Neutrophil (primary cell): ENCODE data around the gene SORBS2.

Experiments used
- H3K27ac ChIP-seq: fragments of 200-600 bp; sonication (generic); 2 replicates; pipeline ENCODE4 v1.5.1; 2016; ENCODE audit warnings: mild to moderate bottlenecking, moderate library complexity
- H3K27me3 ChIP-seq: fragments of 200-600 bp; sonication (generic); 2 replicates; pipeline ENCODE4 v1.6.0; 2016; ENCODE audit warnings: mild to moderate bottlenecking
- H3K36me3 ChIP-seq: fragments of 200-600 bp; sonication (generic); 2 replicates; pipeline ENCODE4 v1.5.1; 2017
- H3K4me1 ChIP-seq, 2 experiments: fragments of 200-600 bp in 1 of 2; sonication (generic) in 1 of 2; 1 replicate in 1 of 2; 2 replicates in 1 of 2; pipeline versions ENCODE4 v1.5.1 to v1.6.1; 2013 to 2016; ENCODE audit warnings: low read depth in 1 of 2, low read length in 1 of 2, mild to moderate bottlenecking in 1 of 2, moderate library complexity in 1 of 2; ENCODE audit not compliant: control insufficient read depth in 1 of 2, insufficient read depth in 1 of 2
- H3K4me3 ChIP-seq, 2 experiments: fragments of 200-600 bp in 1 of 2; sonication (generic) in 1 of 2; 1 replicate in 1 of 2; 2 replicates in 1 of 2; pipeline ENCODE4 v1.5.1; 2013 to 2016; ENCODE audit warnings: low read depth in 1 of 2, low read length in 1 of 2, mild to moderate bottlenecking in 1 of 2, moderate library complexity in 1 of 2
- H3K9me3 ChIP-seq: fragments of 200-600 bp; sonication (generic); 2 replicates; pipeline ENCODE4 v1.5.1; 2016
- TF ChIP-seq, protein P1 (sequence below): fragments of 200-600 bp; sonication (generic); IDR thresholded peaks from 2 replicates; pipeline ENCODE4 v1.5.1; 2016; ENCODE audit warnings: antibody characterized with exemption

SORBS2 gene

DNA sequence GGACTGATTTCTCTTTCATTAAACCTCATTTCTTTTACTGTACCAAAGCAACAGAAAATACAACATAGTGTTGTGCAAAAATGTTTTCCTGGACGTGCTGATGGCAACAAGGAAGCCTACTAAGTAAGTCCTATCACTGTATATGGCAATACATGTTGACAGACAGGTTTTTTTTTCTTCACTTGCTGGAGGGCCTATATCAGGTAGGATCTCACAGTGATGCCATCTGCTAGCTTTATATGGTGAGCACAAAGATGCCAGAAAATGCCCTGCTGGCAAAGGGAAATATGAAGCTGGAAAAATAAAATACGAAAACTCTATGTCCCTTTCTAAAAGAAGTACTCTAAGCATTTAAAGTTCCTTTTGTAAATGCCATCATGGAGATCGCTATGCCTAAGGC, 157.7 kb downstream of the SORBS2 start:
- Histone ChIP-seq H3K36me3 (no peaks in the 10 kb centered on the region), H3K9me3 (no peaks in the 10 kb centered on the region), H3K4me1 (no peaks in the 10 kb centered on the region), H3K27ac (no peak overlapping the region), H3K4me3 (no peak overlapping the region), H3K27me3 (peaks cover 5% of the 10 kb centered on the region)
- TF ChIP-seq, protein P1, sequence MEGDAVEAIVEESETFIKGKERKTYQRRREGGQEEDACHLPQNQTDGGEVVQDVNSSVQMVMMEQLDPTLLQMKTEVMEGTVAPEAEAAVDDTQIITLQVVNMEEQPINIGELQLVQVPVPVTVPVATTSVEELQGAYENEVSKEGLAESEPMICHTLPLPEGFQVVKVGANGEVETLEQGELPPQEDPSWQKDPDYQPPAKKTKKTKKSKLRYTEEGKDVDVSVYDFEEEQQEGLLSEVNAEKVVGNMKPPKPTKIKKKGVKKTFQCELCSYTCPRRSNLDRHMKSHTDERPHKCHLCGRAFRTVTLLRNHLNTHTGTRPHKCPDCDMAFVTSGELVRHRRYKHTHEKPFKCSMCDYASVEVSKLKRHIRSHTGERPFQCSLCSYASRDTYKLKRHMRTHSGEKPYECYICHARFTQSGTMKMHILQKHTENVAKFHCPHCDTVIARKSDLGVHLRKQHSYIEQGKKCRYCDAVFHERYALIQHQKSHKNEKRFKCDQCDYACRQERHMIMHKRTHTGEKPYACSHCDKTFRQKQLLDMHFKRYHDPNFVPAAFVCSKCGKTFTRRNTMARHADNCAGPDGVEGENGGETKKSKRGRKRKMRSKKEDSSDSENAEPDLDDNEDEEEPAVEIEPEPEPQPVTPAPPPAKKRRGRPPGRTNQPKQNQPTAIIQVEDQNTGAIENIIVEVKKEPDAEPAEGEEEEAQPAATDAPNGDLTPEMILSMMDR = no peak

DNA sequence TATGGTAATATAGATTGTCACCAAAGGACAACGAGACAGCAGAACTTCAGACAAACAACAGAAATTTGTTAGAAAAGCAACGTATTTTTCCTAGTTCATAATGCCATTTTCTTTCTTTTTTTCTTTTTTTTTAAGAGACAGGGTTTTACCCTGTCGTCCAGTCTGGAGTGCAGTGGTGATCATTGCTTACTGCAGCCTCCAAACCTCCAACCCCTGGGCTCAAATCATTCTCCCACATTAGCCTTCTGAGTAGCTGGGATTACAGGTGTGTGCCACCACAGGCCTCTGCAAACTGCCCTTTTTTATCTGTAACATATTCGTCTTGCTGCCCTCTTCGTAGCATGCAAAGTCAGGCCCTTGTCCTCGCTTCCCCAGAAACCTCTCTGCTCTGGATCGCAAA, 160.1 kb downstream of the SORBS2 start:
- no peak overlapping the region for H3K4me3 ChIP-seq
- no peak overlapping the region for H3K27ac ChIP-seq
- peaks cover 5% of the 10 kb centered on the region for H3K27me3 ChIP-seq
- TF ChIP-seq, protein P1 = no peak
- H3K9me3 ChIP-seq = no peaks in the 10 kb centered on the region
- H3K36me3 ChIP-seq = no peaks in the 10 kb centered on the region
- no peaks in the 10 kb centered on the region for H3K4me1 ChIP-seq

DNA sequence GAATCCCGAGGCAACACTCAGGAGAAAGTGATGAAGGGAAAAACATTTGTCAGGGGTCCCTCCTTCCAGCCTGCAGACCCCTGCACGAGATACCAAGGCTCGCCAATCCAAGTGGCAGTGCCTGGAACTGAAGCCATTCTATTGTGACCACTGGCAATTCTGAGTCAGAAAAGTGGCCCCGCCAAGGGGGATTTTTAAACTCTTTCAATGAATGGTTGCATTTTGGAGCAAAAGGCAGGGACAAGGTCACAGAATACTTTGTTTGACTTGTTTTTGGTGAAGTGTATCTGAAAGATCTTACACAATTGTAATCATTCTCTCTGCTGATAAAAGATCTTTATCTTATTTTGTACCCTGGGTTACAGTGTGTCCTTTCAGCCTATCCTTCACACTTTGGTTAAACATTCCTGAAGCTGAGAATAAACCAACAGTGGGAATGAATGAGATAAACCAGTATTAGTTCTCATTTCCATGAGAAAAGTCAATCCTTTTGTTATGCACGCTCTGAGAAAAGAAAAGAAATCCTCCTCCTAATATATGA, 160.8 kb downstream of the SORBS2 start:
- TF ChIP-seq, protein P1 = no peak

DNA sequence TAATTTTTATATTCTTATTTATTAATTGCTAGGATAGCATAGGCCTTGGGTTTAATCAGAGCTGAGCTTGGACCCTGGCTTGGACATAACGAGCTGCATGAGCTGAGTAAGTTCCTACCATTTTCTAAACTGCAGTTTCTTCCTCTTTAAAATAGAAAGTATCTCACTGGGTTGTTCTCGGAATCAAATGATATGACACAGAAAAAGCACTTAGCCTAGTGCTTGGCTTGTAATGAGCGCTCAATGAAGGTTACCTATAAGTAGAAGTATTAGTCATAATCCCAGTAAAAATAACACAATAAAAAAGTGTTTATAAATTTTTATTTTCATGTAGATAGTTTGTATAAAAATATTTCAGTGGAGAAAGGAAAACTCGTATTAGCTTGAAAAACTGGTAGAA, 163.4 kb downstream of the SORBS2 start:
- Histone ChIP-seq H3K9me3 (no peaks in the 10 kb centered on the region), H3K4me3 (no peak overlapping the region), H3K27me3 (no peaks in the 10 kb centered on the region), H3K4me1 (no peaks in the 10 kb centered on the region), H3K27ac (no peak overlapping the region), H3K36me3 (no peaks in the 10 kb centered on the region)
- TF ChIP-seq, protein P1 = no peak

More for the DNA sequence above, 160.8 kb downstream of the SORBS2 start:
- Histone ChIP-seq H3K9me3 (no peaks in the 10 kb centered on the region), H3K27me3 (peaks cover 5% of the 10 kb centered on the region), H3K27ac (no peak overlapping the region), H3K4me3 (no peak overlapping the region), H3K4me1 (no peaks in the 10 kb centered on the region), H3K36me3 (no peaks in the 10 kb centered on the region)

DNA sequence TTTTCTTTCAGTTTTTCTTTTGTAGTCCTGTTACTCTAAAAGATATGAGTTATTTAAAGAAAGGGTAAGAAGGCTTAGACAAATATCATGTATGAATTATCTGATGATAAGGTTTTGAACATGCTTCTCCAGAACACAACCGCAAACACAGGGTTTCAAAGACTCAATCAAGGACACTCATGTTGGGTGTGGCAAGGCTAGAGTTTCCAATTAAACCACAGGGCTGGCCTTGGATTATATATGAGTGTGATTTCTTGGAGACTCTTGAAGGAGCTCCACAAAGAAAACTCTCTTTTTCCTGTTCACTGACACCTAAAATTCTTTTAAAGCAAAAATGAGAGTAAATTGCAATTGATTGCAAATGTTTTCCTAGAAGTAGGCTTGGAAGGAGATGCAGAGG, 166.6 kb downstream of the SORBS2 start:
- H3K27ac ChIP-seq = no peak overlapping the region
- TF ChIP-seq, protein P1 = no peak
- no peaks in the 10 kb centered on the region for H3K36me3 ChIP-seq
- peaks cover 13% of the 10 kb centered on the region for H3K27me3 ChIP-seq
- no peaks in the 10 kb centered on the region for H3K9me3 ChIP-seq
- no peaks in the 10 kb centered on the region for H3K4me1 ChIP-seq
- H3K4me3 ChIP-seq = no peak overlapping the region

DNA sequence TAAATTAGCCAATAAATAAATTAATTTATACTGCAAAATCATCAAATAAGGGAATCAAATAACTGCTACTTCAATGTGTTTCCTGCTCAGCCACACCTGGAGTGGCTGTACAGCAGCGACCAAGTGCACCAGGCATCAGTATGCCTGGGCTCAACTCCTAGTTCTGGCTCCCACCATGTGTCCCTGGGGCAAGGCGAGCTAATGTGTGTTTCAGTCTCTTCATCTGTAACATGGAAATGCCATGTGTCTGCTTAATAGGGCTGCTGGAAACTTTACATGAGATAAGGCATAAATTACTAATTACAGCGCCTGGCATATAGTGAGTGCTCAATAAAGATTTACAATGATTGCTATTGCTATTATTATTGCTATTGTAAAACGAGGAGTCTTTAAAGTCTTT, 167.6 kb downstream of the SORBS2 start:
- no peak overlapping the region for H3K4me3 ChIP-seq
- TF ChIP-seq, protein P1 = no peak
- H3K9me3 ChIP-seq = no peaks in the 10 kb centered on the region
- H3K27me3 ChIP-seq = peaks cover 23% of the 10 kb centered on the region
- H3K27ac ChIP-seq = no peak overlapping the region
- H3K4me1 ChIP-seq = no peaks in the 10 kb centered on the region
- H3K36me3 ChIP-seq = no peaks in the 10 kb centered on the region
